Measurements from ENCODE around the gene ZNF710. TPM values are rescaled to one million over a fixed set of nuclear protein-coding genes. Genes with fewer than 3 reads are reported as not detected.
"Not testable (repeated sequence)": the region's sequence is repeated elsewhere in the genome, so short reads cannot be mapped to it uniquely, and the experiment has no call there.

ZNF710 gene
- polyA plus RNA-seq, 1 donor = 15.7 TPM

DNA sequence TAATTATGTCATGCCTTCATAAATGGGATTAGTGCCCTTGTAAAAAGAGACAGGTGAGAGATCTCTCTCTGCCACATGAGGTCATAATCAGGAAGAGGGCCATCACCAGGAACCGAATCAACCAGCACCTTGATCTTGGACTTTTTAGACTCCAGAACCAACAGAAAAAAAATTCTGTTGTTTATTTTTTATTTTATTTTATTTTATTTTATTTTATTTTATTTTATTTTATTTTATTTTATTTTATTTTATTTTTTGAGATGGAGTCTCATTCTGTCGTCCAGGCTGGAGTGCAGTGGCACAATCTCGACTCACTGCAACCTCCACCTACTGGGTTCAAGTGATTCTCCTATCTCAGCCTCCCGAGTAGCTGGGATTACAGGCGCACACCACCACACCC is 106.9 kb downstream of the ZNF710 start:
- not testable (repeated sequence) for DNase-seq

DNA sequence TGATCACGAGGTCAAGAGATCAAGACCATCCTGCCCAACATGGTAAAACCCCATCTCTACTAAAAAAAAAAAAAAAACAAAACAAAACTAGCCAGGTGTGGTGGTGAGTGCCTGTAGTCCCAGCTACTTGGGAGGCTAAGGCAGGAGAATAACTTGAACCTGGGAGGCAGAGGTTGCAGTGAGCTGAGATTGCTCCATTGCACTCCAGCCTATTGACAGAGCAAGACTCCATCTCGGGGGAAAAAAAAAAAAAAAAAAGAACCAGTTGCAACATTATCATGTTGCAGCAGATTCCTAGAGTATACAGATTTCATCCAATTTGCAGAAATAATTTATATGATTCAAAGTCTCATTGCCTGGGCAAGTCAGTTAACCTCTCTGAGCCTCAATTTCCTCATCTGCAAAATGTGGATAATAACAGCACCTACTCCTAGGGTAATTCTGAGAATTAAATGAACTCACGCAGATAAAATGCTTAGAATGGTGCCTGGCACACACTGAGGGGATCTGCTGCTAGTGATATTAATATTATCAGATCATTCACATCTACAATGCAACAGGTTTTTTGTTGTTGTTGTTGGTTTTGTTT is 108.1 kb downstream of the ZNF710 start:
- DNase-seq = not testable (repeated sequence)

DNA sequence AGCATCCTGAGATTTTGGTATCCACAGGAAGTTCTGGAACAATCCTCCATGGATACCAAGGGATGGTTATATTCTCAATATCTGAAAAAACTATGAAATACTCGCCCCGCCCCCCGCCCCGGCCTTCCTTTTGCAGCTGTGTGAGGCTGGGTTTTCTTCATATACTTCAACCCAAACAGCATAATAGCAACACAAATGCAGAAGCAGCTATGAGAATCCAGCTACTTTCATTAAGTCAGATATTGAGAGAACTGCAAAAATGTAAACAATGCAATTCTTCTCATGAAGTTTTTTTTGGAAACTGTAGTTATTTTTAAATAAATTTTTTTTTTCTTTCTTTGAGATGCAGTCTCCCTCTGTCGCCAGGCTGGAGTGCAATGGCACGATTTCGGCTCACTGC is 112.0 kb downstream of the ZNF710 start:
- DNase-seq = no peak

DNA sequence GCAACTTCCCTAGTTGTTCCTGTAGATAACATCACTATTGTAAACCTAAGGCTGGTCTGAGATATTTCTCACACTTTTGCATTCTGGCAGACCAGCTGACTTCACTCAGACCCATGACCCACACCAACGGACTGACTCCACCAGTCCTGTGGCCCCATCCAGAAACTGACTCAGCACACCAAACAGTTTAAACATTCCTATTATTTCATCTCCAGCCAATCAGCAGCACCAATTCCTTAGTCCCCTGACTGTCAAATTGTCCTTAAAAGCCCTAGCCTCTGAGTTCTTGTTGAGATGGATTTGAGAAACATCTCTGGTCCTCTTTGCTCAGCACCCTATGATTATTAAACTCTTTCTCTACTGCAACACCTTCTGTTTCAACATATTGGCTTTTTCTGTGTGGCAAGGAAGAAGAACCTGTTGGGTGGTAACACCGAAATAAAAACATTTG is 113.4 kb downstream of the ZNF710 start:
- no peak for DNase-seq

DNA sequence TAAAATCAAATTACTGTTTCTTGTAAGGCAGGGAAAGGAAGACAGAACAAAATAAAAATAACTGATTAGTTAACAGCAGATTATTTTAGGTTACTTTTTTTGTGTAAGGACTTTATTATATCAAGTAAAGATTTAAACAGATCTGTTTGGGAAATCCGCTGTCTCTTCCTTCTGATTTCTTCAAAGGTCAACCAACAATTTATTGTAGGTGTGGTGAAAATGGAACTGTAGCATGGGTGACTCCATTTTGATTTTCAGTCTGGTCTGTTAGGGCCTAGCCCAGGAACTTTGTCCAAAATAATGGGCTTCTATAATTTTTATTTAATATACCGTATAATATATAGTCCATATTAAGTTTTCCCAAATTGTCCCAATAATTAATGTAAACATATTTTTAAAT is 114.7 kb downstream of the ZNF710 start:
- no peak for DNase-seq

DNA sequence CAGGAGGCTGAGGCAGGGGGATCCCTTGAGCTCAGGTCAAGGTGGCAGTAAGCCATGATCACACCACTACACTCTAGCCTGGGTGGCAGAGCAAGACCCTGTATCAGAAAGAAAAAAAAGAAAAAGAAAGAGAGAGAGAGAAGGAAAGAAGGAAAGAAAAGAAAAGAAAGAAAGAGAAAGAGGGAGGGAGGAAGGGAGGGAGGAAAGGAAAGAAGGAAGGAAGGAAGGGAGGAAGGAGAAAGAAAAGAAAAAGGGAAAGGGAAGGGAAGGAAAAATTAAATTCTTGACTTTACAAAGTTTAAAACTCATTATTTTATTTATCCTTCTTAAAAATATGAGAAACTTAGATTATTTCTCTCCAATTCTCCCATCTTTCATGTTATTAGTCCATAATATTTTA is 118.2 kb downstream of the ZNF710 start:
- no peak for DNase-seq

DNA sequence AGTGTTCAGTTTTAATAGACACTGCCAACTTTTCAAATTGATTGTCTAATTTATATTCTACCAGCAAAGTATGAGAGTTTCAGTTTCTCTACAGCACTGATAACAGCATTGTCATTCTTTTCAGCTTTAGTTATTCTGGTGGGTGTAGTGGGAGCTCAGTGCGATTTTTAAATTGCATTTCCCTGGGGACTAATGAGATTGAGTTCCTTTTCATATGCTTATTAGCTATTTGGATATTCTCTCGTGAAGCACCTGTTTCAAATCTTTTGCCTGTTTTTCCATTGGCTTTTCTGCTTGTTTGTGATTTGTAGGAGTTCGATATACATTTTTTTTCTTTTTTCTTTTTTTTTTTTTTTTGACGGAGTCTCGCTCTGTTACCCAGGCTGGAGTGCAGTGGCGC is 120.0 kb downstream of the ZNF710 start:
- no peak for DNase-seq

DNA sequence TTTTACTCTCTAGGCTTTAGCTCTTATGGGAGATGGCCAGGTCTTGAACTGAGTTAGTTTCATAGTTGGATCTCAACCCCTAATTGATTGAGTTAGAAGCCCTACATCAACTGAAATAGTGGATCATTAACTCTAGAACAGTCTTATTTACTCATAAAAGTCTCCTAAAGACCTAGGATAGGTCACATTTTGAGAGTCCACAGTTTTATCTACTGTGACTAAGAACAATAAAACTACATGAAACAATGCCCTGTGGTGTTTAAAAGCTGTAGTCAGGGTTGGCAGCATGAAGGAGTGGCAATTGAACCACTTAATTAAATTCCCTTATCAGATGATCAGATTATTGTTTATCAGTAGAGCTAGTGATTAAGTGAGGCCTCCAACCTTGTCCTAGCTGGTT is 123.4 kb downstream of the ZNF710 start:
- no peak for DNase-seq

DNA sequence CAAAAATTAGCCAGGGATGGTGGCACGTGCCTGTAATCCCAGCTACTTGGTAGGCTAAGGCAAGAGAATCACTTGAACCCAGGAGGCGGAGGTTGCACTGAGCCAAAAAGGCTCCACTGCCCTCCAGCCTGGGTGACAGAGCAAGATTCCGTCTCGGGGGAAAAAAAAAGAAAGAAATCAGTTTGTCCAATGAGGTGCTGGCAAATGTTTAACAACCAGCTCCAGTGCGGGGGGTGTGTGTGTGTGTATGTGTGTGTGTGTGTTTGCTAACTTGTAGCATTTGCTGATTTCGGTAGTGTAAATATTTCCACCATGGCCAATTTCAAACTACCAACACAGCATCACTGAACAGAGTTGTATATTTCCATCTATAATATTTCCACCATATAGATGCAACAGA is 124.9 kb downstream of the ZNF710 start:
- DNase-seq = no peak

DNA sequence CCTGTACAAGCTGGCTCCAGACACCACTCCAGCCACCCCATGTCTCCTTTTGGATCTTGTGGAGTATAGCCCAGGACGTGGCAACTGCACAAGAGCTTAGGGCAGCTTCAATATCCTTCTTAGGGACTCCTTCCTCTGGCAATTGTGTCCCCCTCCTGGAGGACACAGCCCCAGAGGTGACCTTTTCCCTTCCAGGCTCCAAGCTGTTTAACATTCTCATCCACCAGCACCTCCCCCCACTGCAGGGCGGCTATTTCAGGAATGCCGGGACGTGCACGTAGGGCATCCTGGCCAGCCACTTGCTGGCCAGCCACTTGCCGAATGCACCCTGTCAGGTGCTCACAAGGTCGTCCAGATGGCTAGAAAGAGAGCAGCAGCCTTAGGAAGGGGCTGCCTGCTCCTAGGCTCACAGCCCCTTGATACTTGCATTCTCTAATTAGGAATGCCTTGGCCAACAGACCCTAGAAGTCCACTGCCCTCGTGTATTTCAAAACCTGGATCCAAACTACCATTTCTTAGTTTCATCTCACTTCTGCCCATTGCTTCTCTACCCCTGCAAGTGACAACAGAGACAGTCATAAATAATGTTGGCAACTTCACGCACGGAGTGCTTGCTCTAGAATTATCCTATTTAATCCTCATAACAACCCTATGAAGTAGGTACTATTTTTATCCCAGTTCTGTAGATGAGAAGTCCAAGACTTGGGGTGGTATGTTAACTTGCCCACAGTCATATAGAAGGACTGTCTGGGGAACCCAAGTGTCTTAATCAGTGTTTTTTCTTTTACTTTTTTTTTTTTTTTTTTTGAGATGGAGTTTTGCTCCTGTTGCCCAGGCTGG is 125.7 kb downstream of the ZNF710 start:
- DNase-seq = no peak

DNA sequence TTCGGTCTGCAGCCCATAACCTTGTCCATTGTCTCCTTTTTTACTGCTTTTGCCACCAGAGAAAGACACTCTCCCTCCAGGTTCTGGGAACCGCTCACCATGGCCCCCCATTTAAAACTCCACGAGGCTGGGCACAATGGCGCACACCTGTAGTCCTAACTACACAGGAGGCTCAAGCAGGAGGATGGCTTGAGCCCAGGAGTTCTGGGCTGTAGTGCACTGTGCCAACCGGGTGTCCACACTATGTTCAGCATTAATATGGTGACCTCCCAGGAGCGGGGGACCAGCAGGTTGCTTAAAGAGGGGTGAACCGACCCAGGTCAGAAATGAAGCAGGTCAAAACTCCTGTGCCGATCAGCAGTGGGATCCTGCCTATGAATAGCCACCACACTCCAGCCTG is 129.2 kb downstream of the ZNF710 start:
- DNase-seq = no peak

Other genes starting within 250 kb of the ZNF710 start
- gene MESP2, start 225.0 kb upstream of the ZNF710 start, polyA plus RNA-seq (ENCODE audit: insufficient read length) = 0.22 TPM
- 10.0 TPM for gene ANPEP, start 186.5 kb upstream of the ZNF710 start, polyA plus RNA-seq (ENCODE audit: insufficient read length)
- gene AP3S2, start 107.3 kb upstream of the ZNF710 start, polyA plus RNA-seq (ENCODE audit: insufficient read length) = 24.0 TPM
- gene ARPIN, start 88.4 kb upstream of the ZNF710 start, polyA plus RNA-seq (ENCODE audit: insufficient read length) = 16.1 TPM
- 292 TPM for gene IDH2, start 101.1 kb downstream of the ZNF710 start, polyA plus RNA-seq (ENCODE audit: insufficient read length)
- gene SEMA4B, start 200.0 kb downstream of the ZNF710 start, polyA plus RNA-seq (ENCODE audit: insufficient read length) = 9.0 TPM
- gene CIB1, start 232.6 kb downstream of the ZNF710 start, polyA plus RNA-seq (ENCODE audit: insufficient read length) = 23.1 TPM
- 3.4 TPM for gene GDPGP1, start 232.9 kb downstream of the ZNF710 start, polyA plus RNA-seq (ENCODE audit: insufficient read length)
- gene TTLL13, start 248.2 kb downstream of the ZNF710 start, polyA plus RNA-seq (ENCODE audit: insufficient read length) = not detected